Fibroblast of mammary gland (primary cell): Measurements from ENCODE around the gene MSLN.

ENCODE experiments used
- DNase-seq: peaks from one replicate; pipeline ENCODE4 v3.0.0-alpha.2; 2010; ENCODE audit warnings: low read depth
- H3K4me3 ChIP-seq: 2 replicates; pipeline ENCODE4 v1.5.1; 2011; ENCODE audit warnings: low read depth, mild to moderate bottlenecking, low read length, moderate library complexity; ENCODE audit not compliant: control insufficient read depth
- TF ChIP-seq, protein P1 (sequence below): conservative IDR thresholded peaks from 2 replicates; pipeline ENCODE4 v1.5.1; 2011; ENCODE audit warnings: low read depth, low read length, inconsistent platforms; ENCODE audit not compliant: control insufficient read depth, insufficient read depth

Gene MSLN

DNA sequence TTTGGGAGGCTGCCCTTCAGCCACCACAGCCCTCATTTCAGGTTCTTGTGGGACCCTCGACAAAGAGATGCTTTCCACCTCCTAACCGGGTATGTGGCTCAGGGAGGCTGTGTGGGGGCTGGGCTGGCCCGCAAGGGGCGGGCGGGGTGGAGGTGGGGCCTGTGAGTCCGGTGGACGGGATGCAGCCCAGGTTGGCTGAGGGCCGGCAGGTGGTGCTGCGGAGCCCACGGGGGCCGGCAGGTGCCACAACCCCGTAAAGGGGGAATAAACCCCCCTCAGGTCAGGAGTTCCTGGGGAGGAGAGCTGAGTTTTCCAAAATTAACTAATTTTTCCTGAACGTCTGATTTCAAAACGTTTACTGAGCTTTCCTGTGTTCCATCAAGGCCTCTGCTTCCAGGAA, 14.8 kb upstream of the MSLN start:
- TF ChIP-seq, protein P1, sequence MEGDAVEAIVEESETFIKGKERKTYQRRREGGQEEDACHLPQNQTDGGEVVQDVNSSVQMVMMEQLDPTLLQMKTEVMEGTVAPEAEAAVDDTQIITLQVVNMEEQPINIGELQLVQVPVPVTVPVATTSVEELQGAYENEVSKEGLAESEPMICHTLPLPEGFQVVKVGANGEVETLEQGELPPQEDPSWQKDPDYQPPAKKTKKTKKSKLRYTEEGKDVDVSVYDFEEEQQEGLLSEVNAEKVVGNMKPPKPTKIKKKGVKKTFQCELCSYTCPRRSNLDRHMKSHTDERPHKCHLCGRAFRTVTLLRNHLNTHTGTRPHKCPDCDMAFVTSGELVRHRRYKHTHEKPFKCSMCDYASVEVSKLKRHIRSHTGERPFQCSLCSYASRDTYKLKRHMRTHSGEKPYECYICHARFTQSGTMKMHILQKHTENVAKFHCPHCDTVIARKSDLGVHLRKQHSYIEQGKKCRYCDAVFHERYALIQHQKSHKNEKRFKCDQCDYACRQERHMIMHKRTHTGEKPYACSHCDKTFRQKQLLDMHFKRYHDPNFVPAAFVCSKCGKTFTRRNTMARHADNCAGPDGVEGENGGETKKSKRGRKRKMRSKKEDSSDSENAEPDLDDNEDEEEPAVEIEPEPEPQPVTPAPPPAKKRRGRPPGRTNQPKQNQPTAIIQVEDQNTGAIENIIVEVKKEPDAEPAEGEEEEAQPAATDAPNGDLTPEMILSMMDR, result no peak
- no peak for DNase-seq
- H3K4me3 ChIP-seq, result no peak overlapping the region

- H3K4me3 ChIP-seq, result no peak overlapping the region
- no peak for DNase-seq
- TF ChIP-seq, protein P1, result no peak
Observed at GRCh38 chr16:746637-747036, 13.9 kb upstream of the MSLN start.

GRCh38 chr16:747978-748746, 12.4 kb upstream of the MSLN start:
- no peak overlapping the region for H3K4me3 ChIP-seq
- DNase-seq, result no peak
- TF ChIP-seq, protein P1, result no peak

DNA sequence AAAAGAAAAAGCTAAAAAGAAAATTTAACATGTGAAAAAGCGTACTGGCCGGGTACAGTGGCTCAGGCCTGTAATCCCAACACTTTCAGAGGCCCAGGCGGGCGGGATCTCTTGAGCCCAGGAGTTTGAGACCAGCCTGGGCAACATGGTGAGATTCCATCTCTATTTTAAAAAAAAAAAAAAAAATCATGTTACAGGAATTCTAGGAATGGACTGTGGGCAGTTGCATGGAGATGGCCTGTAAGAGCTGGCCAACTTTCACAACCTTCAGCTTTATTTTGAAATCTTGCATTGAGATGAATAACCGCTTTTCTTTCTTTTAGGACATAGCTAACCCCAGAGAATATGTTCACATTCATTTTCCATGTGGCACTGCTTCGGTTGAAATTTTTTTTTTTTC, 11.5 kb upstream of the MSLN start:
- peak; percentile 67 for DNase-seq
- TF ChIP-seq, protein P1, result no peak

DNA sequence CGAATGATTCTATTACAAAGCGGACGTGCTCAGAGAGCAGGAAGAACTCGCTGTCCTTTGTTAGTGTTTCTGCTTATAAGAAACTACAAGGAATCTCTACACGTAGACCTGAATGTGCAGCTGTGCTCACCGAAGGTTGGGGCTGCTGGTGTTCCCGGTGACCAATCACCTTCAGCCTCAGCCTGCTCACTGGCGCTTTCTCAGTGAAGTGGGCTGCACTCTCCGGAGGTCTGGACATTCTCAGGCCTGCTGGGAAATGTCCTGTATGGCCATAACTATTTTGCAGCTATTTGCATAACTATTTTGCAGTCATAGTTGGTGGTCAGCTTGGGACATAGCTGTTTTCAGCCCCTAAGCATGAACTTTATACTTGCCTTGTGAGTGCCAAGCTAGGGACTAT, 10.0 kb upstream of the MSLN start:
- H3K4me3 ChIP-seq, result no peak overlapping the region
- TF ChIP-seq, protein P1, result no peak
- no peak for DNase-seq

More for the DNA sequence above, 11.5 kb upstream of the MSLN start:
- no peak overlapping the region for H3K4me3 ChIP-seq

GRCh38 chr16:751152-752006, 9.2 kb upstream of the MSLN start:
- TF ChIP-seq, protein P1, result no peak
- DNase-seq, result no peak
- H3K4me3 ChIP-seq, result no peak overlapping the region
